RWPE2 (cell line): Measurements from ENCODE around the gene PMM2.

ENCODE experiments used
- ATAC-seq: fragments of 200-7000 bp; cut with Tn5 transposase; 3 replicates; pipeline ENCODE4 v1.9.1; 2021; ENCODE audit warnings: low read depth
- DNase-seq: peaks from one replicate; pipeline ENCODE4 v3.0.0-alpha.2; 2020; ENCODE audit warnings: low spot score
- H3K27ac ChIP-seq: fragments of 450-650 bp; 2 replicates; pipeline ENCODE4 v1.5.1; 2017; ENCODE audit warnings: mild to moderate bottlenecking; ENCODE audit not compliant: poor library complexity, severe bottlenecking
- H3K27me3 ChIP-seq: fragments of 250-450 bp; sonication (Bioruptor Pico); 2 replicates; pipeline ENCODE4 v1.5.1; 2021; ENCODE audit warnings: mild to moderate bottlenecking, moderate library complexity; ENCODE audit not compliant: insufficient read depth, poor library complexity, severe bottlenecking
- H3K36me3 ChIP-seq: fragments of 250-450 bp; sonication (Bioruptor Pico); 2 replicates; pipeline ENCODE4 v1.5.1; 2020; ENCODE audit warnings: low read depth, mild to moderate bottlenecking, moderate library complexity
- H3K4me1 ChIP-seq: fragments of 250-450 bp; sonication (Bioruptor Pico); 2 replicates; pipeline ENCODE4 v1.5.1; 2021; ENCODE audit warnings: mild to moderate bottlenecking, moderate library complexity; ENCODE audit not compliant: insufficient read depth, poor library complexity, severe bottlenecking
- H3K4me3 ChIP-seq: fragments of 250-450 bp; sonication (Bioruptor Pico); 2 replicates; pipeline ENCODE4 v1.5.1; 2021; ENCODE audit warnings: mild to moderate bottlenecking, moderate library complexity; ENCODE audit not compliant: severe bottlenecking
- H3K9me3 ChIP-seq: fragments of 250-450 bp; sonication (Bioruptor Pico); 2 replicates; pipeline ENCODE4 v1.5.1; 2021; ENCODE audit warnings: mild to moderate bottlenecking, moderate library complexity; ENCODE audit not compliant: severe bottlenecking
- TF ChIP-seq, protein P1 (sequence below): fragments of 450-650 bp; IDR thresholded peaks from one replicate; pipeline ENCODE4 v1.5.1; 2017; ENCODE audit warnings: mild to moderate bottlenecking, moderate library complexity; ENCODE audit not compliant: poor library complexity, severe bottlenecking

Gene PMM2

DNA sequence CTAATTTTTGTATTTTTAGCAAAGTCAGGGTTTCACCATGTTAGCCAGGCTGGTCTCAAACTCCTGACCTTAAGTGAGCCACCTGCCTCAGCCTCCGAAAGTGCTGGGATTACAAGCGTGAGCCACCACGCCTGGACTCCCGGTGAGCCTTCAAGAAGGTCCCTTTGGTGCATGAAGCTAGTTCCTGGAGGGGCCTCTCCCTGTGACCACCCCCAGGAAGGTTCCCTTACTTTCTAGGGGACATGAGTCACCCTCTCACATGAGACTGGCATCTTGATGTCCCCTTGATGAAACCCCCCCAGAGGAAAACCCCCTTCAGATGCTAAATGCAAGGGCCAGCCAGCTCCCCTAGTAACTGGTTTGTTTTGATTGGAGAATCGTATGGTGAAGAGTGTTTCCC, 58.3 kb downstream of the PMM2 start:
- no peak overlapping the region for H3K27ac ChIP-seq
- TF ChIP-seq, protein P1, sequence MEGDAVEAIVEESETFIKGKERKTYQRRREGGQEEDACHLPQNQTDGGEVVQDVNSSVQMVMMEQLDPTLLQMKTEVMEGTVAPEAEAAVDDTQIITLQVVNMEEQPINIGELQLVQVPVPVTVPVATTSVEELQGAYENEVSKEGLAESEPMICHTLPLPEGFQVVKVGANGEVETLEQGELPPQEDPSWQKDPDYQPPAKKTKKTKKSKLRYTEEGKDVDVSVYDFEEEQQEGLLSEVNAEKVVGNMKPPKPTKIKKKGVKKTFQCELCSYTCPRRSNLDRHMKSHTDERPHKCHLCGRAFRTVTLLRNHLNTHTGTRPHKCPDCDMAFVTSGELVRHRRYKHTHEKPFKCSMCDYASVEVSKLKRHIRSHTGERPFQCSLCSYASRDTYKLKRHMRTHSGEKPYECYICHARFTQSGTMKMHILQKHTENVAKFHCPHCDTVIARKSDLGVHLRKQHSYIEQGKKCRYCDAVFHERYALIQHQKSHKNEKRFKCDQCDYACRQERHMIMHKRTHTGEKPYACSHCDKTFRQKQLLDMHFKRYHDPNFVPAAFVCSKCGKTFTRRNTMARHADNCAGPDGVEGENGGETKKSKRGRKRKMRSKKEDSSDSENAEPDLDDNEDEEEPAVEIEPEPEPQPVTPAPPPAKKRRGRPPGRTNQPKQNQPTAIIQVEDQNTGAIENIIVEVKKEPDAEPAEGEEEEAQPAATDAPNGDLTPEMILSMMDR: no peak
- peaks cover 80% of the 10 kb centered on the region for H3K36me3 ChIP-seq
- no peaks in the 10 kb centered on the region for H3K9me3 ChIP-seq
- DNase-seq (no peak), ATAC-seq (no peak)
- no peak overlapping the region for H3K4me3 ChIP-seq
- peaks cover 14% of the 10 kb centered on the region for H3K4me1 ChIP-seq
- no peaks in the 10 kb centered on the region for H3K27me3 ChIP-seq

GRCh38 chr16:8858994-8859912, 61.6 kb downstream of the PMM2 start:
- TF ChIP-seq, protein P1: no peak
- Histone ChIP-seq H3K27ac (peak overlapping the region; percentile 16), H3K36me3 (peaks cover 64% of the 10 kb centered on the region), H3K9me3 (no peaks in the 10 kb centered on the region), H3K4me3 (no peak overlapping the region), H3K4me1 (peaks cover 8% of the 10 kb centered on the region), H3K27me3 (no peaks in the 10 kb centered on the region)
- ATAC-seq: no peak
- DNase-seq: peak; percentile 52

DNA sequence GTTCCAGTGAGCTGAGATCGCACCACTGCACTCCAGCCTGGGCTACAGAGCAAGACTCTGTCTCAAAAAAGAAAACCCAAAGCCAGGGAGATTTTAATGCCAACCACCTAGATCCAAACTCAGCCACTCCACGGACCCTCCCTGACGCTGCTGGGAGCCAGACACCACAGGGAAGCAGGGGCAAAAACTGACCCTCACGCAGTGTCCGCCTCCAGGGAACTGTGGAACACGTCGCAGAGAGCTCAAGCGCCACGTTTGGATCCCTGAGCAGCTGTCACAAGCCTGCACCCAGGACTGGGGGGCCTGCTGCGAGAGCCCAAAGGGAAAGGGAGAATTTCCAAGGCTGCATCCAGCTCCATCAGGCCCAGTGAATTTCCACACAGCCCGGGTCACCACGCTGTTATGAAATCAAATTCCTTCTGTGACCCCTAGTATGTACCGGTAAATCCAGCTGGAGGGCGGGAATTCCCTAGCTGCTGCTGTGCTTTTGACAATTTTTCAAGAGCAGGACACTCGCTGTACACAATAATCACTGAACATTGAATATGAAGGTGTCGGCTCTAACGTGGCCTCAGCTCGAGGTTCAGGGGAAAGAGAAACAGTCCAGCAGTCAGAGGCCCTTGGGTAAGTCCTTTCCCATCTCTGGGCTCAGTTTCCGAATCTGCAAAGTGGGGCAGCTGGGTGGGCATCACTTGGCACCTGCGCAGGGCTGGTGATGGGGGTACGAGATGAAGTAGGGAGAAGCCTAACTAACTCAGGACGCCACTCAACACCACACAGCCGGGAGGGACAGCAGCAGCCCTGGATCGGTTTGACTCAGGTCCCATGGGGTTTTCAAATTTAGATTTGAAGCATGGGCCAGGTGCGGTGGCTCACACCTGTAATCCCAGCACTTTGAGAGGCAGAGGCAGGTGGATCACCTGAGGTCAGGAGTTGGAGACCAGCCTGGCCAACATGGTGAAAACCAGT, 62.6 kb downstream of the PMM2 start:
- H3K36me3 ChIP-seq: peaks cover 63% of the 10 kb centered on the region
- H3K27ac ChIP-seq: peak overlapping the region; percentile 16
- TF ChIP-seq, protein P1: no peak
- H3K27me3 ChIP-seq: no peaks in the 10 kb centered on the region
- no peaks in the 10 kb centered on the region for H3K9me3 ChIP-seq
- DNase-seq (no peak), ATAC-seq (no peak)
- H3K4me1 ChIP-seq: peaks cover 13% of the 10 kb centered on the region
- H3K4me3 ChIP-seq: no peak overlapping the region

DNA sequence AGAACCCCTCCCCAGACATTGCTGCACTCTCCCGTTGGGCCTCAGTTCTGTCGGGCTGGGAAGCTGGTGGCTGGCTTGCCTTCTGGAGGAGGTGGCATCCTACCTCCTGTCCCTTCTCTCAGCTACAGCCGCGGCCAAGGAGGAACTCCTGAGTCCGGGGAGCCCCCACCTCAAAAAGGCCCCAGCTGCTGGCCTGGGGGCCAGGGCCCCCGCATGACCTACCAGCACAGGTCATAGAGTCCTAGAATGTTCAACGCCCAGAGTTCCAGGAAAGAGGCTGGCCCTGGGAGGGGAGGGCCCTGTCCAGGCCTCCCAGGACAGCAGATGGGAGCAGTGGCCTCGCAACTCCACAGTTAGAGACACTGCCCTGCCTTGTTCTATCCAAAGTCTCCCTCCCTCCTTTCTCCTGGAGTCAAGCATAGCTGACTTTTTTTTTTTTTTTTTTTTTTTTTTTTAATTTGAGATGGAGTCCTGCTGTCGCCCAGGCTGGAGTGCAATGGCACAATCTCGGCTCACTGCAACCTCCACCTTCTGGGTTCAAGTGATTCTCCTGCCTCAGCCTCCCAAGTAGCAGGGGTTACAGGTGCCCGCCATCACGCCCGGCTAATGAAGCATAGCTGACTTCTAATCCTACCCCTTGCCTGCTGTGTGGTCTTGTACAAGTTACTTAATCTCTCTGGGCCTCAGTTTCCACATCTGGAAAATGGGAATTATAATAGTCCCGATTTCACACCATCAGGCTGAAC, 64.1 kb downstream of the PMM2 start:
- TF ChIP-seq, protein P1: no peak
- Histone ChIP-seq H3K4me1 (peaks cover 21% of the 10 kb centered on the region), H3K9me3 (no peaks in the 10 kb centered on the region), H3K36me3 (peaks cover 58% of the 10 kb centered on the region), H3K27me3 (no peaks in the 10 kb centered on the region), H3K4me3 (no peak overlapping the region), H3K27ac (no peak overlapping the region)
- DNase-seq (no peak), ATAC-seq (no peak)
